ENCODE results near the gene FOXD2.

The FOXD2 gene

GRCh38 chr1:47407481-47407880 is 30.4 kb upstream of the FOXD2 start:
- no peak overlapping the region for H3K4me3 ChIP-seq (ENCODE audit: low read depth, low read length)
- no peak for TF ChIP-seq CTCF (IDR thresholded peaks at IDR 0.05; ENCODE audit: borderline replicate concordance, insufficient read depth, low read depth, low read length)

GRCh38 chr1:47409311-47410067 is 28.4 kb upstream of the FOXD2 start:
- no peak overlapping the region for H3K4me3 ChIP-seq (ENCODE audit: low read depth, low read length)

GRCh38 chr1:47410068-47410455 is 27.8 kb upstream of the FOXD2 start:
- no peak for TF ChIP-seq CTCF (IDR thresholded peaks at IDR 0.05; ENCODE audit: borderline replicate concordance, insufficient read depth, low read depth, low read length)
- H3K4me3 ChIP-seq (ENCODE audit: low read depth, low read length) = no peak overlapping the region

More at GRCh38 chr1:47409311-47410067, 28.4 kb upstream of the FOXD2 start:
- TF ChIP-seq CTCF (IDR thresholded peaks at IDR 0.05; ENCODE audit: borderline replicate concordance, insufficient read depth, low read depth, low read length) = no peak

GRCh38 chr1:47411436-47411835 is 26.4 kb upstream of the FOXD2 start:
- TF ChIP-seq CTCF (IDR thresholded peaks at IDR 0.05; ENCODE audit: borderline replicate concordance, insufficient read depth, low read depth, low read length) = no peak

GRCh38 chr1:47412437-47412836 is 25.4 kb upstream of the FOXD2 start:
- TF ChIP-seq CTCF (IDR thresholded peaks at IDR 0.05; ENCODE audit: borderline replicate concordance, insufficient read depth, low read depth, low read length) = no peak
- H3K4me3 ChIP-seq (ENCODE audit: low read depth, low read length) = no peak overlapping the region

More at GRCh38 chr1:47411436-47411835, 26.4 kb upstream of the FOXD2 start:
- no peak overlapping the region for H3K4me3 ChIP-seq (ENCODE audit: low read depth, low read length)

- no peak for TF ChIP-seq CTCF (IDR thresholded peaks at IDR 0.05; ENCODE audit: borderline replicate concordance, insufficient read depth, low read depth, low read length)
- no peak within 1 kb of the TSS for H3K4me3 ChIP-seq (ENCODE audit: low read depth, low read length)
Observed at GRCh38 chr1:47415728-47416318, 22.0 kb upstream of the FOXD2 start, which contains the start of gene FOXE3. FOXE3 (plus strand) TSS chr1:47416285; CDS start chr1:47416316, 31 bp downstream.
